HG03521 (cell line): ENCODE measurements around the gene FAS.
"Not testable (repeated sequence)": the region's sequence is repeated elsewhere in the genome, so short reads cannot be mapped to it uniquely, and the experiment has no call there.

Experiments used
- ATAC-seq: cut with Tn5 transposase; IDR thresholded peaks from one replicate; pipeline ENCODE4 v1.9.1; 2021; ENCODE audit warnings: mild to moderate bottlenecking, moderate library complexity; ENCODE audit not compliant: unreplicated experiment

The FAS gene

DNA sequence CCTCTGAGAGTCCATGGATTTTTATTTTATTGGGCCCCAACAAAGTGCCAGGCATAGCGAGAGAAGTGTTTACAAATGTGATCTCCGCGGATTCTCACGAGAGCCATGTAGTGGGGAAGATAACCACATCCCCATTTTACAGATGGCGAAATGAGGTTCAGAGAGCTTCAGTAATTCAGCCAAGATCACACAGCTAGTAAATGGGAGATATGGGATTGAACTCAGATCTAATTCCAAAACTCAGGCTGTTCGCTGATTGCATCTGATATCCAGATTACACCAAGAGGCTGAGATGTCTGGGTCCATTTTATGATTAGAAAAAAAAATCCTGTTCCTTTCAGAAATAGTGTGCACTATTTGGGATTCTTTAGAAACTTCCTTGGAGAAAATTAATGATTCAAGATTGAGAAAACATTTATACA, 1.3 kb downstream of the FAS start:
- ATAC-seq: no peak

DNA sequence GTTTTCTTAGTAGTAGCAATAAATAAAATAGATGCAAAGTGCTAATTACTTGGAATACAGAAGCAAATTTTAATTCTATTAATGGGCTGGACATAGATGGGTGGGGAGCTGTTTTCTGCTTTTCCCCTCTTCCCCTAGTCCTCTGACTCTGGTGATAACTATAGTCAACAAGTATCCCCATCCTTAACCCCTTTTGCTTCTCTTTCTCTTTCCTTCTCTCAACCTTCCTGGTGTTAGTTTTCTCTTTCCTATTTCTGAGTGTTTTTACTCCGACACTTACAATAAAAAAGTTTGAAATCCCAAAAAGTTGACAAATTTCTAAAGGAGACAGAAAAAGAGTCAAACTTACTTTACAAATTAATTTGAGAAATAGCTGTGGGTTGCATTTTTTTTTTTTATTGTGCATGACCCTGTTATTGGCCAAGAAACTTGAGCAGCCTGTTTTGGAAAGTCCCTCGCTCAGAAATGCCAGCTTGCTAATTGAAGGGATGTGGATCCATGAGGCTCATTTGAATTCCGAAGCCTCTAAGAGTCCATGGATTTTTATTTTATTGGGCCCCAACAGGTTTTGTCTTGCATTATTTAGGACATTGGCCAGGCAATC, 2.4 kb downstream of the FAS start:
- no peak for ATAC-seq

DNA sequence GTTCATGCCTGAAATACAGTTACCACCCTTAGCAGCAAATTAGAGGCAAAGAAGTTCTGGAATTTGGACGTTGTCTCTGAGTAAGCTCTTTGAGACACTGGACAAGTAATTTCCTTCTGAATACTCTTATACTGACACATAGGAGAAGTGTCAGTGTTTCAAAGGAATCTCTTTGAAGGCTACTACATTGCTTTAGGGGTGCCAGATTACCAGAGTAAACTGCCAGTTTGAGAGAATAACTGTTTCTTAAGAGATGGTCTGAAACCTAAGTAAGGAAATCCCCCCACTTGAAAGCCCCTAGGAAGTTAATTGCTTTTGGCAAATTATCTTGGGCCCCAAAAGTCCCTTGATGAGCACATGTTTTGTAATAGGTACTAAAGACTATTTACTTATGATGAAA, 3.4 kb downstream of the FAS start:
- no peak for ATAC-seq

- ATAC-seq: no peak
These were observed 4.7 kb downstream of the FAS start for GRCh38 chr10:88995156-88995876.

- ATAC-seq: no peak
These were observed 6.3 kb downstream of the FAS start for GRCh38 chr10:88996927-88997326.

DNA sequence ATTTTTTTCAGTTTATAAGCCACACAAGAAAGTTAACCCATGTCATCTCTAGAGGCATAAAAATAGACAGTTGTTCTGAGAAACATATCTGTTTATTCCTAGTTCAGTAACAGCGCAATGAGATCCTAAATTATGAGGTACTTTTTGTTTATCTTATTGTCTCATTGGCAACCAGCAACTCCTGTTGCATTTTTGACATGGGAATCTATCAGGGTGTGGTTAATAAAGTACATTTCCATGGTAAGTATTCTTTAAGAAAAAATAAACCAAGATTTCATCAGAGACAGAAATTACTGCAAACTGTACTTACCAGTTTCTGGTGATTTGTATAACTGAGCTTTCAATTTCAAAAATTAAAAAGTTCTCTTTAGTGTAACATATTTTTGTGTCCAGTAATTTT, 9.0 kb downstream of the FAS start:
- ATAC-seq: no peak

DNA sequence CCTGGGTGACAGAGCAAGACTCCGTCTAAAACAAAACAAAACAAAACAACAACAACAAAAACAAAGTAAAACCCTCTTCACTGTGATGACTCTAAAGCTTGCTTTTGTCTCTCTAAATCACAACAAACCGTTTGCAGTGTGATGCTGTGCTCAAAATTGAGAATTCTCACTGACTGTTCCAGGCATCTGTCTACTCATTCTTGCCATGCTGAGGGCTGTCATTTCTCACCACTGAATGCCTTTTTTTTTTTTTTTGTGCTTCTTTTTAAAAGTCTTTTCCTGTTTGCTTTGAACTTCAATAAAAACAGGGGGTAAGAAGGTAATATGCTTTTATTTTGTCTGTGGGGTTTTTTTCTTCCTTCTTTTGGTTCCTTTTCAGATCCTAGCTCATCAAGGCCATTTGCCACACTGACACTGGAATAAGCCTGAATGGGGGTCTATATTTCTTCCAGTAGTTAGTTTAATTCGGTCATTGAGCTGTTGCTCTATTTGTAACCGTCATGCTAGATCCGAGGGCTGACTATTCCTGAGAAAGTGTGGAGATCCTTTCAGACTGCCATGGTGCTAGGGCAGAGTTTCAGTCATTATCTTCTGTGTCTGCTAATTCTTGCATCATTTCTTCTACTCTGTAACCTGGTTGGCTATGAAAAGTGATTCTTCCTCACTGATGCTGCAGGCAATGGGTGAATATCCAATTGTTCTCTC, 10.6 kb downstream of the FAS start:
- no peak for ATAC-seq

DNA sequence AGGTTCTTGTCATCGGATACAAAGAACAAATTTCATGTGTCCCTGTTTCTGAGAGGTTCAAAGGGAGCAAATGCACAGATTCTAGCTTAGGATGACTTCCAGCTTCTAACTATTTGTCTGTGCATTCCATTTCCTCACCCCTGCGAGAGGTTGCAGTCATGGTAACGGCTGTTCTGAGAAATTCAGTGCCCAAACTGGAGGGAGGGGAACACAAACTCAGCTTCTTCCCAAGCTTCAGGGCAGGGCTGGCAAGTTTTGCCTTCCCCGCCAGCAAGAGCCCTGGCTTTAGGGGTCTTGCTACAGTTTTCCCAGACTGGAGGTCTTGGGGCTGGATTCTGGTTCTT, 11.1 kb downstream of the FAS start:
- ATAC-seq: no peak

GRCh38 chr10:89002226-89002978, 11.8 kb downstream of the FAS start:
- ATAC-seq: no peak

DNA sequence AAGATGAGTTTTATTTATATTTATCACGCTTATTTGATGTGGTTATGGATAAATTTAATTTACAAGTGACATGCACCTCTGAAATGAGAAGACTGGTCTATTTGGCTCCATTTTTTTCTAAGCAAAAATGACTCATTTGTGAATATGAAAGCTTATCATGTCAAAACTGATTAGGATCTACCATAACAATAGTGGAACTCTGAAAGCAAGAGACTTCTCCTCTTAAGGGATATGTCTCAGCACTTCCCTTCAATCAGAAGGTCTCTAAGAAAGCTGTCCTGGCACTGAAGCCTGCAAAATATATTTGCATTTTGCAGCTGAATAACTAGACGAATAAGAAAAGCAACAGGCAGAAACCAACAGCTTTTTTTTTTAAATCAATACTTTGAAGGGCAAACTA, 12.7 kb downstream of the FAS start:
- no peak for ATAC-seq

DNA sequence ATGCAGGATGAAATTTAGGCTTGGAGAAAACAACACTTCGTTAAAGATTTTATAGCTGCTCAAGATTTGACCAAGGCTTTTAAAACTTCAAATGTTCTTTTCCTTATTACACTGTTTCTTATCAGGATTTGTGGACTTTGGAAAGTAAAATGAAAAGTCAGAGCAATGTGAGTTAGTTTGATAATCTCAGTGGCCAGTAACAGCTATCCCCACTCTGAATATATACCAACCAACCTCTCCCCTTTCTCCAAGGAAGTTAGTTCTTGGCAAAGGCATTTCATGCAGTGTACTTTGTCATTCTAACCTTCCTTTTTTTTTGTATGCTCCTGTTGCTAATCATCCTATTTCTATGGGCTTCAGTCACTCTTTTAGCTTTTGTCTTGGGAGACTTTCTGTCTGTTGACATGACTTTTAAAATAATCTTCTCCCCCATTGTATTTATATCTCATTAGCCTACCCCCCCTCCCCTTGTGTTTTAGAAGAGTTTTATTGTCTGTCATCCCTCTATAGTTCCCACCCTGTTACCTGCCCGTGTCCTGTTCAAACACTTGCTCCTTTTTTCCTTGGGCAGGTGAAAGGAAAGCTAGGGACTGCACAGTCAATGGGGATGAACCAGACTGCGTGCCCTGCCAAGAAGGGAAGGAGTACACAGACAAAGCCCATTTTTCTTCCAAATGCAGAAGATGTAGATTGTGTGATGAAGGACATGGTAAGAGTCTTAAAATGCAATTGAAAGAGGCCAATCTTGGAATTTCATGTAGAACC, 16.7 kb downstream of the FAS start:
- no peak for ATAC-seq

GRCh38 chr10:89018700-89019346, 28.2 kb downstream of the FAS start:
- ATAC-seq: not testable (repeated sequence)

- no peak for ATAC-seq
These were observed 29.1 kb downstream of the FAS start for GRCh38 chr10:89019569-89020327.

GRCh38 chr10:89021526-89021925, 30.9 kb downstream of the FAS start:
- not testable (repeated sequence) for ATAC-seq

- ATAC-seq: no peak
These were observed 32.1 kb downstream of the FAS start for GRCh38 chr10:89022734-89023133.

GRCh38 chr10:89025453-89025852, 34.9 kb downstream of the FAS start:
- no peak for ATAC-seq

- ATAC-seq: no peak
These were observed 38.6 kb downstream of the FAS start for GRCh38 chr10:89029181-89029580.

- ATAC-seq: no peak
These were observed 39.3 kb downstream of the FAS start for GRCh38 chr10:89029785-89030437.

DNA sequence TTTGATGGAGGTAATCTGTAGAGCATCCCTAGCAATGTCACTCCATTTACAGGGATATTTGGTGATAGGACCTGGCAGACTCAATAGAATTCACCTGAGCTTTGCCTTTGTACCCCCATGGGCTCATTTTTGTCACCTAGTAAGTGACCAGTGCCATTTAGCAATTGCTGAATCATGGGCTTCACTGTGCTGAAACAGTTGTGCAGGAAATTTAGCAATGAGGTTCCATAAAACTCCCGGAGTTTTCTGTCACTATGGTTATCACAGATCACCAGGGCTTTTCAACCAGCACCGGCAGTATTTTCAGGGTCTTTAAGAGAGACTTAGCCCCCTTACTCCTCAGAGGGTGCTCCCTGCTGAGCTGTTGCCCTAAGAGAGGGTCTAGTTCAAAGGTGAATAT, 40.2 kb downstream of the FAS start:
- no peak for ATAC-seq
